Neural cell (in vitro differentiated cells): ENCODE results near the gene FHIT. TPM values are rescaled to one million over a fixed set of nuclear protein-coding genes. Genes with fewer than 3 reads are reported as not detected.
"Not testable (repeated sequence)": the region's sequence is repeated elsewhere in the genome, so short reads cannot be mapped to it uniquely, and the experiment has no call there.

Experiments
- H2AFZ ChIP-seq: fragments of 200-600, 300-800 bp; sonication (generic), shearing (Covaris generic); 2 replicates; pipeline ENCODE4 v1.6.0; 2014; ENCODE audit warnings: low read depth, mild to moderate bottlenecking, antibody characterized with exemption, low read length, moderate library complexity
- H3F3A ChIP-seq: fragments of 200-600 bp; shearing (Covaris generic); 2 replicates; pipeline ENCODE4 v1.6.1; 2016; ENCODE audit warnings: mild to moderate bottlenecking, moderate library complexity, mixed read lengths, antibody characterized with exemption, low read length; ENCODE audit not compliant: insufficient read depth, poor library complexity, severe bottlenecking
- H3K27ac ChIP-seq: fragments of 200-600, 300-800 bp; sonication (generic), shearing (Covaris generic); 2 replicates; pipeline ENCODE4 v1.5.1; 2014; ENCODE audit warnings: mild to moderate bottlenecking, low read length, moderate library complexity
- H3K27me3 ChIP-seq: fragments of 300-800, 200-600 bp; sonication (generic), shearing (Covaris generic); 2 replicates; pipeline ENCODE4 v1.6.0; 2014; ENCODE audit warnings: mild to moderate bottlenecking, low read depth, low read length, moderate library complexity; ENCODE audit not compliant: insufficient read depth
- H3K36me3 ChIP-seq: fragments of 300-800, 200-600 bp; sonication (generic), shearing (Covaris generic); 2 replicates; pipeline ENCODE4 v1.5.1; 2014; ENCODE audit warnings: mild to moderate bottlenecking, antibody characterized with exemption, low read length, moderate library complexity; ENCODE audit not compliant: insufficient read depth
- H3K4me2 ChIP-seq: fragments of 300-800, 200-600 bp; sonication (generic), shearing (Covaris generic); 2 replicates; pipeline ENCODE4 v1.6.0; 2014; ENCODE audit warnings: mild to moderate bottlenecking, low read length
- H3K4me3 ChIP-seq: fragments of 300-800, 200-600 bp; sonication (generic), shearing (Covaris generic); 2 replicates; pipeline ENCODE4 v1.5.1; 2014; ENCODE audit warnings: mild to moderate bottlenecking, low read length, moderate library complexity
- H3K79me2 ChIP-seq: fragments of 200-600 bp; shearing (Covaris generic); replicated peaks from 2 replicates; pipeline ENCODE4 v1.6.0; 2014; ENCODE audit warnings: mild to moderate bottlenecking, low read length, moderate library complexity; ENCODE audit not compliant: insufficient read depth
- H3K9ac ChIP-seq: fragments of 300-800, 200-600 bp; sonication (generic), shearing (Covaris generic); 2 replicates; pipeline ENCODE4 v1.6.1; 2016; ENCODE audit warnings: mild to moderate bottlenecking, low read length, mixed read lengths
- H3K9me2 ChIP-seq: fragments of 200-600 bp; shearing (Covaris generic); 2 replicates; pipeline ENCODE4 v1.6.1; 2016; ENCODE audit warnings: mild to moderate bottlenecking, low read length, mixed read lengths; ENCODE audit not compliant: insufficient read depth
- H3K9me3 ChIP-seq: fragments of 200-600, 300-800 bp; sonication (generic), shearing (Covaris generic); 2 replicates; pipeline ENCODE4 v1.6.1; 2016; ENCODE audit warnings: mild to moderate bottlenecking, mixed run types, low read length, moderate library complexity, mixed read lengths
- H4K20me1 ChIP-seq: fragments of 200-600 bp; shearing (Covaris generic); 2 replicates; pipeline ENCODE4 v1.6.1; 2016; ENCODE audit warnings: mild to moderate bottlenecking, mixed run types; ENCODE audit not compliant: insufficient read depth
- EP300 ChIP-seq: fragments of 450-650 bp; conservative IDR thresholded peaks from 2 replicates; pipeline ENCODE4 v1.6.1; 2014; ENCODE audit warnings: antibody characterized with exemption, mild to moderate bottlenecking, moderate library complexity; ENCODE audit not compliant: poor library complexity, severe bottlenecking
- EZH2 ChIP-seq: fragments of 200-600, 300-800 bp; shearing (Covaris generic), sonication (generic); IDR thresholded peaks from 2 replicates; pipeline ENCODE4 v1.6.1; 2014; ENCODE audit warnings: antibody characterized with exemption, low read length, borderline replicate concordance, mild to moderate bottlenecking; ENCODE audit not compliant: insufficient read depth, poor library complexity, severe bottlenecking
- MXI1 ChIP-seq: fragments of 450-650 bp; conservative IDR thresholded peaks from 2 replicates; pipeline ENCODE4 v1.6.1; 2014; ENCODE audit warnings: antibody characterized with exemption, mild to moderate bottlenecking; ENCODE audit not compliant: poor library complexity, severe bottlenecking
- POLR2AphosphoS5 ChIP-seq: IDR thresholded peaks from 2 replicates; pipeline ENCODE4 v1.6.1; 2012
- RAD21 ChIP-seq: fragments of 450-650 bp; conservative IDR thresholded peaks from 2 replicates; pipeline ENCODE4 v1.6.1; 2014; ENCODE audit warnings: antibody characterized with exemption, mild to moderate bottlenecking, moderate library complexity
- REST ChIP-seq: IDR thresholded peaks from 2 replicates; pipeline ENCODE4 v1.6.1; 2012; ENCODE audit warnings: borderline replicate concordance
- SMC3 ChIP-seq: fragments of 450-650 bp; conservative IDR thresholded peaks from 2 replicates; pipeline ENCODE4 v1.6.1; 2014; ENCODE audit warnings: antibody characterized with exemption, mild to moderate bottlenecking, moderate library complexity; ENCODE audit not compliant: poor library complexity
- TAF1 ChIP-seq: IDR thresholded peaks from 2 replicates; pipeline ENCODE4 v1.6.1; 2012; ENCODE audit warnings: low read depth
- polyA plus RNA-seq: library from polyadenylated mRNA; depleted of rRNA; stranded (reverse); fragments of >200 nt; gene quantifications from 2 replicates; pipeline ENCODE4 v1.2.3, GENCODE V29; 2014
- TF ChIP-seq, protein P1 (sequence below): fragments of 450-650 bp; IDR thresholded peaks from 2 replicates; pipeline ENCODE4 v1.5.1; 2014; ENCODE audit warnings: antibody characterized with exemption, mild to moderate bottlenecking, moderate library complexity; ENCODE audit not compliant: poor library complexity, severe bottlenecking

Gene FHIT
- polyA plus RNA-seq, 1 donor from 2014 or later = not detected

- H3K79me2 ChIP-seq = no peaks in the 10 kb centered on the region
- H3K4me3 ChIP-seq = no peak overlapping the region
- no peaks in the 10 kb centered on the region for H3K9me2 ChIP-seq
Observed at GRCh38 chr3:61051666-61052065, 199.6 kb downstream of the FHIT start.

GRCh38 chr3:61045169-61045568 is 206.1 kb downstream of the FHIT start:
- H2AFZ ChIP-seq, H3K79me2 ChIP-seq, H3F3A ChIP-seq, H3K4me3 ChIP-seq, H4K20me1 ChIP-seq, H3K36me3 ChIP-seq, H3K4me2 ChIP-seq, H3K9me3 ChIP-seq, H3K27ac ChIP-seq, H3K27me3 ChIP-seq, H3K9me2 ChIP-seq, H3K9ac ChIP-seq: not testable (repeated sequence)

More at GRCh38 chr3:61051666-61052065, 199.6 kb downstream of the FHIT start:
- H2AFZ ChIP-seq = no peak overlapping the region
- no peaks in the 10 kb centered on the region for H3K9me3 ChIP-seq
- H4K20me1 ChIP-seq = no peaks in the 10 kb centered on the region
- no peak for TF ChIP-seq REST
- TF ChIP-seq TAF1 = no peak
- TF ChIP-seq RAD21 = no peak
- no peak for TF ChIP-seq EZH2
- TF ChIP-seq EP300 = no peak
- TF ChIP-seq MXI1 = no peak
- no peak for TF ChIP-seq SMC3
- TF ChIP-seq, protein P1, sequence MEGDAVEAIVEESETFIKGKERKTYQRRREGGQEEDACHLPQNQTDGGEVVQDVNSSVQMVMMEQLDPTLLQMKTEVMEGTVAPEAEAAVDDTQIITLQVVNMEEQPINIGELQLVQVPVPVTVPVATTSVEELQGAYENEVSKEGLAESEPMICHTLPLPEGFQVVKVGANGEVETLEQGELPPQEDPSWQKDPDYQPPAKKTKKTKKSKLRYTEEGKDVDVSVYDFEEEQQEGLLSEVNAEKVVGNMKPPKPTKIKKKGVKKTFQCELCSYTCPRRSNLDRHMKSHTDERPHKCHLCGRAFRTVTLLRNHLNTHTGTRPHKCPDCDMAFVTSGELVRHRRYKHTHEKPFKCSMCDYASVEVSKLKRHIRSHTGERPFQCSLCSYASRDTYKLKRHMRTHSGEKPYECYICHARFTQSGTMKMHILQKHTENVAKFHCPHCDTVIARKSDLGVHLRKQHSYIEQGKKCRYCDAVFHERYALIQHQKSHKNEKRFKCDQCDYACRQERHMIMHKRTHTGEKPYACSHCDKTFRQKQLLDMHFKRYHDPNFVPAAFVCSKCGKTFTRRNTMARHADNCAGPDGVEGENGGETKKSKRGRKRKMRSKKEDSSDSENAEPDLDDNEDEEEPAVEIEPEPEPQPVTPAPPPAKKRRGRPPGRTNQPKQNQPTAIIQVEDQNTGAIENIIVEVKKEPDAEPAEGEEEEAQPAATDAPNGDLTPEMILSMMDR = no peak
- H3K36me3 ChIP-seq = no peaks in the 10 kb centered on the region
- no peak overlapping the region for H3K4me2 ChIP-seq
- H3K9ac ChIP-seq = no peak overlapping the region
- no peak overlapping the region for H3K27ac ChIP-seq
- H3F3A ChIP-seq = no peaks in the 10 kb centered on the region
- no peaks in the 10 kb centered on the region for H3K27me3 ChIP-seq

DNA sequence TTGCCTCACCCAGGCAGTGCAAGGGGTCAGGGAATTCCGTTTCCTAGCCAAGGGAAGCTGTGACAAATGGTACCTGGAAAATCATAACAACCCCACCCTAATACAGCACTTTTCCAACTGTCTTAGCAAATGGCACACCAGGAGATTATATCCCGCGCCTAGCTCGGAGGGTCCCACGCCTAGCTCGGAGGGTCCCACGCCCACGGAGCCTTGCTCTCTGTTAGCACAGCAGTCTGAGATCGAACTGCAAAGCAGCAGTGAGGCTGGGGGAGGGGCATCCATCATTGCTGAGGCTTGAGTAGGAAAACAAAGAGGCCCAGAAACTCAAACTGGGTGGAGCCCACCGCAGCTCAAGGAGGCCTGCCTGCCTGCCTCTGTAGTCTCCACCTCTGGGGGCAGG is 208.1 kb downstream of the FHIT start:
- Histone ChIP-seq H3K9me3 (no peaks in the 10 kb centered on the region), H4K20me1 (no peaks in the 10 kb centered on the region), H3K27ac (no peak overlapping the region), H3F3A (no peaks in the 10 kb centered on the region), H3K27me3 (no peaks in the 10 kb centered on the region), H2AFZ (no peak overlapping the region), H3K9me2 (no peaks in the 10 kb centered on the region), H3K9ac (no peak overlapping the region), H3K36me3 (no peaks in the 10 kb centered on the region), H3K4me3 (no peak overlapping the region), H3K79me2 (no peaks in the 10 kb centered on the region), H3K4me2 (no peak overlapping the region)
- TF ChIP-seq RAD21 = no peak
- TF ChIP-seq SMC3 = no peak
- TF ChIP-seq, protein P1 = no peak
- no peak for TF ChIP-seq EZH2
- TF ChIP-seq POLR2AphosphoS5 = no peak
- TF ChIP-seq MXI1 = no peak
- no peak for TF ChIP-seq EP300
